ENCODE results near the gene ITGAE. TPM values are rescaled to one million over a fixed set of nuclear protein-coding genes. Genes with fewer than 3 reads are reported as not detected.

Gene ITGAE
- total RNA-seq, 4 donors from 2014 or later = 5.7 to 40.5 (median 26.9) TPM

GRCh38 chr17:3689262-3690093 is 111.5 kb downstream of the ITGAE start:
- Histone ChIP-seq H3K4me3 (no peak overlapping the region), H3K27ac (no peak overlapping the region), H3K27me3 (peaks cover 0 to 55% (median 0%) of the 10 kb centered on the region in 4 donors), H3K9me3 (no peaks in the 10 kb centered on the region), H3K36me3 (no peaks in the 10 kb centered on the region), H3K4me1 (peaks cover 0 to 7% (median 0%) of the 10 kb centered on the region in 3 donors)
- WGBS, 2 donors = 71 to 86% methylated on average over 4 to 22 of the region's 44 CpGs
- no peak for DNase-seq
- TF ChIP-seq CTCF (IDR thresholded peaks at IDR 0.05) (no peak), POLR2A (IDR thresholded peaks at IDR 0.05) (no peak)
- intact Hi-C loops (cut with DNase I) = no loop called here

- Histone ChIP-seq H3K4me1 (peaks cover 0 to 6% (median 0%) of the 10 kb centered on the region in 3 donors), H3K27me3 (peaks cover 0 to 55% (median 0%) of the 10 kb centered on the region in 4 donors), H3K27ac (no peak overlapping the region), H3K36me3 (no peaks in the 10 kb centered on the region), H3K9me3 (no peaks in the 10 kb centered on the region), H3K4me3 (no peak overlapping the region)
- intact Hi-C loops (cut with DNase I) = no loop called here
- 50 to 75% methylated on average over 1 to 5 of the region's 14 CpGs for WGBS, 2 donors
- TF ChIP-seq POLR2A (IDR thresholded peaks at IDR 0.05) (no peak), CTCF (IDR thresholded peaks at IDR 0.05) (no peak)
- DNase-seq = no peak
These were observed 112.1 kb downstream of the ITGAE start for GRCh38 chr17:3688852-3689261.

GRCh38 chr17:3688027-3688553 is 112.9 kb downstream of the ITGAE start:
- Histone ChIP-seq H3K36me3 (no peaks in the 10 kb centered on the region), H3K4me1 (peaks cover 0 to 8% (median 0%) of the 10 kb centered on the region in 3 donors), H3K9me3 (no peaks in the 10 kb centered on the region), H3K4me3 (no peak overlapping the region), H3K27ac (no peak overlapping the region), H3K27me3 (peaks cover 0 to 55% (median 0%) of the 10 kb centered on the region in 4 donors)
- no peak for DNase-seq
- no peak for TF ChIP-seq CTCF (IDR thresholded peaks at IDR 0.05)
- no peak for TF ChIP-seq POLR2A (IDR thresholded peaks at IDR 0.05)
- intact Hi-C loops (cut with DNase I) = no loop called here
- WGBS, 2 donors = 70% methylated on average over 2 of the region's 19 CpGs; no CpG with 5 or more reads in 1 of the 2 donors

- TF ChIP-seq POLR2A (IDR thresholded peaks at IDR 0.05) (no peak), CTCF (IDR thresholded peaks at IDR 0.05) (no peak)
- WGBS, 2 donors = 17 to 22% methylated on average over 1 to 5 of the region's 13 CpGs
- Histone ChIP-seq H3K4me1 (peaks cover 0 to 12% (median 0%) of the 10 kb centered on the region in 3 donors), H3K27me3 (peaks cover 0 to 49% (median 0%) of the 10 kb centered on the region in 4 donors), H3K4me3 (no peak overlapping the region), H3K27ac (no peak overlapping the region), H3K36me3 (no peaks in the 10 kb centered on the region), H3K9me3 (no peaks in the 10 kb centered on the region)
- intact Hi-C loops (cut with DNase I) = no loop called here
- DNase-seq = no peak
These were observed 115.8 kb downstream of the ITGAE start for GRCh38 chr17:3685174-3685573.

GRCh38 chr17:3683054-3683511 is 117.9 kb downstream of the ITGAE start:
- WGBS, 2 donors = 14 to 39% methylated on average over 5 to 10 of the region's 10 CpGs
- Histone ChIP-seq H3K27me3 (peaks cover 0 to 45% (median 0%) of the 10 kb centered on the region in 4 donors), H3K4me1 (peaks cover 0 to 23% (median 8%) of the 10 kb centered on the region in 3 donors), H3K36me3 (no peaks in the 10 kb centered on the region), H3K4me3 (no peak overlapping the region), H3K9me3 (no peaks in the 10 kb centered on the region), H3K27ac (no peak overlapping the region)
- no peak for DNase-seq
- TF ChIP-seq CTCF (IDR thresholded peaks at IDR 0.05) = peak; percentile 73 to 90 (median 85)
- TF ChIP-seq POLR2A (IDR thresholded peaks at IDR 0.05) = no peak
- intact Hi-C loops (cut with DNase I) = no loop called here
